Activated naive CD4-positive, alpha-beta T cell treated with anti-CD3 and anti-CD28 coated beads for 36 hours (primary cell): ENCODE results near the gene BORCS8. TPM values are rescaled to one million over a fixed set of nuclear protein-coding genes. Genes with fewer than 3 reads are reported as not detected.
A peak's percentile ranks its signal among the peaks of the same experiment; 100 is the strongest.

Source experiments
- CTCF ChIA-PET: fragments of 350-600 bp; sonication (Branson Sonifier 250); formaldehyde crosslinking; loops from one replicate; lab custom pipeline; 2021; ENCODE audit warnings: antibody characterized with exemption; lab: Charles Lee
- DNase-seq: peaks from one replicate; pipeline ENCODE4 v3.0.0-alpha.2; 2020
- H3K27ac Mint-ChIP-seq: one replicate; pipeline ENCODE4 v1.8.0; 2021; ENCODE audit warnings: mild to moderate bottlenecking, mixed read lengths
- H3K27me3 Mint-ChIP-seq: one replicate; pipeline ENCODE4 v1.8.0; 2021; ENCODE audit warnings: low read depth, mixed read lengths
- H3K36me3 Mint-ChIP-seq: one replicate; pipeline ENCODE4 v1.8.0; 2021; ENCODE audit warnings: low read depth, mixed read lengths
- H3K4me1 Mint-ChIP-seq: one replicate; pipeline ENCODE4 v1.8.0; 2021; ENCODE audit warnings: low read depth, mixed read lengths
- H3K4me3 Mint-ChIP-seq: one replicate; pipeline ENCODE4 v1.8.0; 2021; ENCODE audit warnings: mild to moderate bottlenecking, moderate library complexity, mixed read lengths
- H3K9me3 Mint-ChIP-seq: one replicate; pipeline ENCODE4 v1.8.0; 2021; ENCODE audit warnings: mixed read lengths
- intact Hi-C: fragments of 100-400 bp; cut with micrococcal nuclease; formaldehyde crosslinking; loops from one replicate; pipeline ENCODE4 v1.15.1; 2023
- total RNA-seq, 2 experiments: library from RNA; stranded (reverse); gene quantifications; one replicate each; pipeline ENCODE4 v1.2.3, GENCODE V29; 2021

BORCS8 gene
- total RNA-seq, 2 experiments from 2014 or later: 14.0 to 16.1 TPM

DNA sequence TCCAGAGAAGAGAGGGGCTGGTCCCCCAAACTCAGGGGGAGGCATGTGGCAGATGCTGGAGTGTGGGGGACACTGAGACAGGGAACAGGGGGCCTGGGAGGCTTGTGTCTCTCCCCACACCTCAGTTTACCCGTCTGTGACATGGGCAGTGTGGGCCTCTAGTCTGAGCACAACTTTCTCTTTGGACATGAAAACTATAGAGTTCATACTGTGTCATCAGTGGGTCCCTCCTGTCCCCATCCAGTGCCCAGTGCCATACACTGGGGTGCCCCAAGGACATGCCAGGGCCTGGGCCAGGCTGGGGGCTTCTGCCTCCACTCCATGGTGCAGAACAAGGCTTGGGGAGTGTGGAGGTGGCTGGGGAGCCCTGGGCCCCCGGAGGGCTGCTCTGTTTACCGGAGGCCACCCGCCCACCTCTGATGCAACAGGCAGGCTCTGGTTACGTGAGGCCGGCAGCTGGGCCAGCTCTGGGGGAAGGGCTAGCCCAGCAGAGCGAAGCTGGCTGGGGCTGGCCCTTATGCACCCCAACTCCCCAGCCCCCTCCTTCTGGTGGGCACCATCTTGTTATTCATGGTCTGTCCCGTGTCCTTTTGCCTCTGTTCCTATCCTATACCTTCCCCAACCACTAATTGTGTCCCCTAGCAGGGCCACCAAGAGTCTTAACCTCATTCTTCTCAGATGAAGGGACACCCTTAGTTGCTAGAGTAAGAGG lies 20.0 kb downstream of the BORCS8 start:
- DNase-seq: no peak
- CTCF ChIA-PET: interaction anchor here (0.6 to 0.8 kb wide), 2 partner anchors 26 to 424 kb away, joined by 4 to 5 read pairs; no protein-coding TSS in a partner anchor
- peaks cover under 1% of the 10 kb centered on the region for H3K36me3 Mint-ChIP-seq
- H3K27ac Mint-ChIP-seq: no peak overlapping the region
- H3K27me3 Mint-ChIP-seq: no peaks in the 10 kb centered on the region
- H3K4me1 Mint-ChIP-seq: peaks cover 11% of the 10 kb centered on the region
- H3K4me3 Mint-ChIP-seq: no peak overlapping the region
- intact Hi-C loops: no loop called here
- H3K9me3 Mint-ChIP-seq: no peaks in the 10 kb centered on the region

DNA sequence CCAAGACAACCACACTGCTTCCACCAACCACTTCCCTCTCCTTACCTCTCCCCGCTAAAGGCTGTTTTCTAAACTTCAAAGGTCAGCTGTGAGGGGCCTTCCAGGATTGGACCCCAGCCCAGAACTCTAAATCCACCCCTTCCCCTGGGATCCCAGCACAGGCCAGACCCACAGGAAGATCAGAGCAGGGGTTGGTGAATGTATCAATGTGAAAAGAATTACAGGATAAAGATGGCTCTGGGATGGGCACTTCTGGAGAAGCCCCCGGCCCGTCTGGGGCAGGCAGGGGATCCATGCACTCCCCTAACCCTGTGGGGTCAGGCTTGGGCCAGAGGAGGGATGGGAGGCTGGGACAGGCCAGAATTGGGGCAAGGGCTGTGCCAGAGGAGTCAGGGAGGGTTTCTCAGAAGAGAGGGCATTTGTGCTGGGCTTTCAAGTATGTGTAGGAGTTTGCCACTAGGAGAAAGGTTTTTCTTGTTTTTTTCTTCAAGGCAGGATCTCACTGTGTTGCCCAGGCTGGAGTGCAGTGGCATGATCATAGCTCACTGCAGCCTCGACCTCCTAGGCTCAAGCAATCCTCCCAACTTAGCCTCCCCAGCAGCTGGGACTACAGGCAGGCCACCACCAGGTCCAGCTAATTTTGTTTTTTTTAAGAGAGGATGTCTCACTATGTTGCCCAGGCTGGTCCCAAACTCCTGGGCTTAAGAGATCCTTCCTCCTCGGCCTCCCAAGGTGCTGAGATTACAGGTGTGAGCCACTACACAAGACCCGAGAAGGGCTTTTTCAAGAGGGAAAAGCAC lies 20.9 kb downstream of the BORCS8 start:
- Mint-ChIP-seq H3K4me1 (peaks cover 11% of the 10 kb centered on the region), H3K4me3 (no peak overlapping the region), H3K27me3 (no peaks in the 10 kb centered on the region), H3K9me3 (no peaks in the 10 kb centered on the region), H3K27ac (no peak overlapping the region), H3K36me3 (no peaks in the 10 kb centered on the region)
- CTCF ChIA-PET: interaction anchor here (0.8 kb wide), 1 partner anchor 25 kb away, joined by 4 read pairs; no protein-coding TSS in a partner anchor
- intact Hi-C loops: no loop called here
- DNase-seq: no peak

DNA sequence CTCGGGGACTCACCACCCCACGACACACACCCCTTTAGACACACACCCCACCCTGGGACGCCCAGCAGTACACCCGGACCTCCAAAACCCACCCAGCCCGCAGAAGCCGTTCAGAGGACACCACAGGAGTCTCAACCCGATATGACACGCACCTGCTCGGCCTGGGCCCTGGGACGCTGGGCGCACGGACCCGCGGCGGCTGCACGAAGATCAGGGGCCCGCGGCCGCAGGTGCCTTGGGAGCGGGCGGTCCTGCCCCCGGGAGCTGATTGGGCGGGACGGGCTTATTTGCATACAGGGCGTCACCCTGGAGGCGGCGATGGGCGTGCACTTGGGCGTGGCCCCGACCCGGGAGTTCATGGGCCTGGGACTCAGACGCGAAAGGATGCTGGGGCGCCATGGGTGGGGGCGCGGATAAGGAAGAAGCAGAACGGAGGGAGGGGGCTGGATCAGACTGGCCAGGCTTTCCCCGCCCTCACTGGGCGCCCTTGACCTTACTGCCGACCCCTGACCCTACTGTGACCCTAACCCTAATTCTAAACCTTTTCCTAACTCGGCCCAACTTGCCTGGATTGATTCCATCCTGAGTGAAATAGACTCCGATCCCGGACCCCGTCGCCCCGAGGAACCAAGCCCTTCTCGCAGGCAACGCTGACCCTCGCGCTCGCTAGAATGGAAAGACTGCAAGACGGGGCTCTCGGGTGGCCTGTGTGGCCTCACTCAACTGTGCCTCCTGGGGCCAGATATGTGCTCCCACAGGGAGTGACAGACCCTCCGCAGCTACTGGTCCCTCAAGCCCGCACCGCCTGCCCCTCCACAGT lies 21.7 kb downstream of the BORCS8 start, which contains the start of gene MEF2B:
Gene MEF2B, minus strand, starts transcription at position 211 of the 820 bp plus-strand sequence. CDS start 19,528 bp downstream, outside the sequence.
- H3K27ac Mint-ChIP-seq: no peak within 1 kb of the TSS
- CTCF ChIA-PET: no interaction called here
- intact Hi-C loops: no loop called here

GRCh38 chr19:19169236-19170052 lies 22.5 kb downstream of the BORCS8 start:
- Mint-ChIP-seq H3K4me1 (peaks cover 11% of the 10 kb centered on the region), H3K27ac (no peak overlapping the region), H3K9me3 (no peaks in the 10 kb centered on the region), H3K4me3 (no peak overlapping the region), H3K36me3 (no peaks in the 10 kb centered on the region), H3K27me3 (no peaks in the 10 kb centered on the region)
- CTCF ChIA-PET: no interaction called here
- intact Hi-C loops: no loop called here
- no peak for DNase-seq

More for the DNA sequence above, 21.7 kb downstream of the BORCS8 start, which contains the start of gene MEF2B:
- DNase-seq: peak; percentile 74
- H3K4me3 Mint-ChIP-seq: peak within 1 kb of the TSS; percentile 28
- H3K9me3 Mint-ChIP-seq: no peaks in the 10 kb centered on the region
- no peaks in the 10 kb centered on the region for H3K27me3 Mint-ChIP-seq
- H3K4me1 Mint-ChIP-seq: peaks cover 11% of the 10 kb centered on the region
- no peaks in the 10 kb centered on the region for H3K36me3 Mint-ChIP-seq

- intact Hi-C loops: no loop called here
- peaks cover 11% of the 10 kb centered on the region for H3K4me1 Mint-ChIP-seq
- no peak overlapping the region for H3K27ac Mint-ChIP-seq
- no peak overlapping the region for H3K4me3 Mint-ChIP-seq
- no peaks in the 10 kb centered on the region for H3K27me3 Mint-ChIP-seq
- H3K9me3 Mint-ChIP-seq: no peaks in the 10 kb centered on the region
- CTCF ChIA-PET: no interaction called here
- DNase-seq: no peak
- no peaks in the 10 kb centered on the region for H3K36me3 Mint-ChIP-seq
Observed at GRCh38 chr19:19167612-19168011, 24.3 kb downstream of the BORCS8 start.

- H3K4me1 Mint-ChIP-seq: peaks cover 9% of the 10 kb centered on the region
- no peaks in the 10 kb centered on the region for H3K36me3 Mint-ChIP-seq
- intact Hi-C loops: no loop called here
- no peak for DNase-seq
- H3K9me3 Mint-ChIP-seq: no peaks in the 10 kb centered on the region
- CTCF ChIA-PET: interaction anchor here (1.5 kb wide), 1 partner anchor 9 kb away, joined by 3 read pairs; no protein-coding TSS in a partner anchor
- H3K27ac Mint-ChIP-seq: no peak overlapping the region
- H3K27me3 Mint-ChIP-seq: no peaks in the 10 kb centered on the region
- no peak overlapping the region for H3K4me3 Mint-ChIP-seq
Observed at GRCh38 chr19:19165396-19165795, 26.6 kb downstream of the BORCS8 start.

GRCh38 chr19:19162495-19162894 lies 29.5 kb downstream of the BORCS8 start:
- no peak overlapping the region for H3K4me3 Mint-ChIP-seq
- CTCF ChIA-PET: no interaction called here
- intact Hi-C loops: no loop called here
- H3K4me1 Mint-ChIP-seq: peaks cover 3% of the 10 kb centered on the region
- no peak for DNase-seq
- no peaks in the 10 kb centered on the region for H3K36me3 Mint-ChIP-seq
- no peaks in the 10 kb centered on the region for H3K9me3 Mint-ChIP-seq
- no peaks in the 10 kb centered on the region for H3K27me3 Mint-ChIP-seq
- H3K27ac Mint-ChIP-seq: no peak overlapping the region

GRCh38 chr19:19160461-19161035 lies 31.4 kb downstream of the BORCS8 start:
- Mint-ChIP-seq H3K4me1 (peaks cover 3% of the 10 kb centered on the region), H3K9me3 (no peaks in the 10 kb centered on the region), H3K36me3 (peaks cover 3% of the 10 kb centered on the region), H3K4me3 (no peak overlapping the region), H3K27ac (no peak overlapping the region), H3K27me3 (no peaks in the 10 kb centered on the region)
- intact Hi-C loops: no loop called here
- CTCF ChIA-PET: interaction anchor here (0.5 kb wide), 2 partner anchors 23 to 640 kb away, joined by 3 to 4 read pairs; no protein-coding TSS in a partner anchor
- no peak for DNase-seq

GRCh38 chr19:19159534-19159933 lies 32.4 kb downstream of the BORCS8 start:
- no peak overlapping the region for H3K4me3 Mint-ChIP-seq

DNA sequence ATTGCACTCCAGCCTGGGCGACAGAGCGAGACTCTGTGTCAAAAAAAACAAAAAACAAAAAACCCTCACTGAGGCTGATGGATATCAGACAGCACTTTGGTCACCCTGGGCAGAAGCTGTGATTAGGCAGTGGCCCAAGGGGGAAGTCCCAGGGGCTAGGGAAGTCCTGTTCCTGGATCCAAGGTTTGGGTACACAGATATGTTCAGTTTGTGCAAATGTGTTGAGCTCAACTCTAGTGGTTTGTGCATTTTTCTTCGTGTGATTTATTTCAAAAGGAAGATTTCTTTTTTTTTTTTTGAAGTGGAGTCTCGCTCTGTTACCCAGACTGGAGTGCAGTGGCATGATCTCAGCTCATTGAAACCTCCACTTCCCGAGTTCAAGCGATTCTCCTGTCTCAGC lies 34.1 kb downstream of the BORCS8 start:
- DNase-seq: no peak
- Mint-ChIP-seq H3K4me1 (peaks cover 3% of the 10 kb centered on the region), H3K4me3 (no peak overlapping the region), H3K27ac (no peak overlapping the region), H3K9me3 (no peaks in the 10 kb centered on the region), H3K36me3 (peaks cover 5% of the 10 kb centered on the region), H3K27me3 (no peaks in the 10 kb centered on the region)
- intact Hi-C loops: no loop called here
- CTCF ChIA-PET: interaction anchor here (0.6 to 5.3 kb wide), 5 partner anchors 11 to 538 kb away, joined by 3 to 30 read pairs (median 3); no protein-coding TSS in a partner anchor

More at GRCh38 chr19:19159534-19159933, 32.4 kb downstream of the BORCS8 start:
- Mint-ChIP-seq H3K27me3 (no peaks in the 10 kb centered on the region), H3K36me3 (peaks cover 5% of the 10 kb centered on the region), H3K27ac (no peak overlapping the region), H3K4me1 (peaks cover 3% of the 10 kb centered on the region), H3K9me3 (no peaks in the 10 kb centered on the region)
- intact Hi-C loops: no loop called here
- no peak for DNase-seq
- CTCF ChIA-PET: interaction anchor here (1.4 kb wide), 1 partner anchor 15 kb away, joined by 4 read pairs; no protein-coding TSS in a partner anchor
